Omental fat pad (tissue), 4 donors: ENCODE results near the gene GLP2R. TPM values are rescaled to one million over a fixed set of nuclear protein-coding genes. Genes with fewer than 3 reads are reported as not detected.
A peak's percentile ranks its signal among the peaks of the same experiment; 100 is the strongest.

Experiments used
- ATAC-seq: fragments of 150-250 bp; one replicate; pipeline ENCODE4 v1.9.1; 2016; ENCODE audit warnings: mild to moderate bottlenecking, moderate library complexity; ENCODE audit not compliant: low FRiP score
- DNase-seq: peaks from one replicate; pipeline ENCODE4 v3.0.0-alpha.2; 2019; ENCODE audit warnings: low spot score
- CTCF ChIP-seq, 3 donors: fragments of 450-650 bp; IDR thresholded peaks; one replicate each; pipeline ENCODE4 v1.5.1; 2016 to 2017; ENCODE audit warnings: antibody characterized with exemption in 3 of 3, mild to moderate bottlenecking in 3 of 3, moderate library complexity in 2 of 3
- total RNA-seq, 4 donors: library from RNA; depleted of rRNA; stranded (reverse); fragments of >200 nt; gene quantifications; one replicate each; pipeline ENCODE4 v1.1.0, GENCODE V29; 2016

GLP2R gene
- total RNA-seq, 4 donors from 2014 or later, result 11.2 to 33.0 (median 21.3) TPM

GRCh38 chr17:9790889-9791876 is 34.5 kb upstream of the GLP2R start, which contains the start of gene DHRS7C:
Gene DHRS7C (minus strand): TSS chr17:9791592. CDS start chr17:9791284, 308 bp downstream.
- no peak for TF ChIP-seq CTCF (IDR thresholded peaks at IDR 0.05)
- DNase-seq (no peak), ATAC-seq (no peak)

GRCh38 chr17:9792181-9792840 is 33.4 kb upstream of the GLP2R start:
- TF ChIP-seq CTCF (IDR thresholded peaks at IDR 0.05), result no peak
- DNase-seq (no peak), ATAC-seq (no peak)

GRCh38 chr17:9798008-9798407 is 27.7 kb upstream of the GLP2R start:
- DNase-seq, result no peak
- no peak for ATAC-seq
- TF ChIP-seq CTCF (IDR thresholded peaks at IDR 0.05), result no peak

GRCh38 chr17:9798724-9799123 is 27.0 kb upstream of the GLP2R start:
- DNase-seq (no peak), ATAC-seq (no peak)
- TF ChIP-seq CTCF (IDR thresholded peaks at IDR 0.05), result no peak

- no peak for TF ChIP-seq CTCF (IDR thresholded peaks at IDR 0.05)
- ATAC-seq (no peak), DNase-seq (no peak)
Observed at GRCh38 chr17:9801505-9801904, 24.2 kb upstream of the GLP2R start.

GRCh38 chr17:9802294-9802693 is 23.4 kb upstream of the GLP2R start:
- ATAC-seq (peak; percentile 41), DNase-seq (no peak)
- no peak for TF ChIP-seq CTCF (IDR thresholded peaks at IDR 0.05)
